SK-N-SH (cell line): ENCODE measurements around the gene KIF6.

Experiments
- FOSL2 ChIP-seq: IDR thresholded peaks from 2 replicates; pipeline ENCODE4 v1.4.0; 2012; ENCODE audit warnings: low read depth, mild to moderate bottlenecking, moderate library complexity, borderline replicate concordance
- GATA2 ChIP-seq: sonication (generic); formaldehyde crosslinking; IDR thresholded peaks from 2 replicates; pipeline ENCODE4 v1.5.0; 2020; ENCODE audit warnings: mild to moderate bottlenecking, missing genetic modification reagents
- MXI1 ChIP-seq: IDR thresholded peaks from 2 replicates; pipeline ENCODE4 v1.6.1; 2012; ENCODE audit warnings: mild to moderate bottlenecking, low read depth, low read length, improper control_type of control experiment
- POLR2AphosphoS5 ChIP-seq: IDR thresholded peaks from 2 replicates; pipeline ENCODE4 v1.6.1; 2012; ENCODE audit warnings: low read depth, low read length
- RAD21 ChIP-seq: IDR thresholded peaks from 2 replicates; pipeline ENCODE4 v1.6.1; 2012; ENCODE audit warnings: mild to moderate bottlenecking, low read length
- SIN3A ChIP-seq: IDR thresholded peaks from 2 replicates; pipeline ENCODE4 v1.6.1; 2012; ENCODE audit warnings: low read depth, mild to moderate bottlenecking, low read length, moderate library complexity, borderline replicate concordance
- TF ChIP-seq, protein P1 (sequence below): fragments of 200-600 bp; sonication (generic); IDR thresholded peaks from 2 replicates; pipeline ENCODE4 v1.6.1; 2017; ENCODE audit warnings: antibody characterized with exemption, mild to moderate bottlenecking, moderate library complexity
- TF ChIP-seq, protein P2 (sequence below): IDR thresholded peaks from 2 replicates; pipeline ENCODE4 v1.6.1; 2012; ENCODE audit warnings: mild to moderate bottlenecking, low read depth, low read length, moderate library complexity
- TF ChIP-seq, protein P3 (sequence below): IDR thresholded peaks from 2 replicates; pipeline ENCODE4; 2012

DNA sequence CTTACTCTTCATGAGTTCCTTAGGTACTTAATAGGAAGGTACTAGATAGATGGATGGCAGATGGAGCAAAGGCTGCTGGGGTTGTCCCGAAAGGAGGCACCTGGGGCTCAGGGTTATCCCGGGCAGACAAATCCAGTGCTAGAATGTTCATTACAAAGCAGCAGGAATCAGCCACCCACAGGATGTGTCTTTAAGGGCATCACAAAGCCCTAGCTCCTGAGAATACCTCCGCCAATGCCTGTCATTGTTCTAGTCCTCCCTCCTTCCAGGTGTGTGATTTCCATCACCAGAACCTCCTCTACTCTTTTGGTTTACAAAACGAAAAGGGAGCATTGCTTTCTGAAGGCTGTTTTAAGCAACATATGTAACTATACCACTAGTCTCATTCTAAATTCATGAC, 138.1 kb downstream of the KIF6 start:
- TF ChIP-seq SIN3A (no peak), POLR2AphosphoS5 (no peak), FOSL2 (no peak), MXI1 (no peak), GATA2 (CRISPR knock-in tag) (no peak), RAD21 (no peak)
- TF ChIP-seq, protein P1, sequence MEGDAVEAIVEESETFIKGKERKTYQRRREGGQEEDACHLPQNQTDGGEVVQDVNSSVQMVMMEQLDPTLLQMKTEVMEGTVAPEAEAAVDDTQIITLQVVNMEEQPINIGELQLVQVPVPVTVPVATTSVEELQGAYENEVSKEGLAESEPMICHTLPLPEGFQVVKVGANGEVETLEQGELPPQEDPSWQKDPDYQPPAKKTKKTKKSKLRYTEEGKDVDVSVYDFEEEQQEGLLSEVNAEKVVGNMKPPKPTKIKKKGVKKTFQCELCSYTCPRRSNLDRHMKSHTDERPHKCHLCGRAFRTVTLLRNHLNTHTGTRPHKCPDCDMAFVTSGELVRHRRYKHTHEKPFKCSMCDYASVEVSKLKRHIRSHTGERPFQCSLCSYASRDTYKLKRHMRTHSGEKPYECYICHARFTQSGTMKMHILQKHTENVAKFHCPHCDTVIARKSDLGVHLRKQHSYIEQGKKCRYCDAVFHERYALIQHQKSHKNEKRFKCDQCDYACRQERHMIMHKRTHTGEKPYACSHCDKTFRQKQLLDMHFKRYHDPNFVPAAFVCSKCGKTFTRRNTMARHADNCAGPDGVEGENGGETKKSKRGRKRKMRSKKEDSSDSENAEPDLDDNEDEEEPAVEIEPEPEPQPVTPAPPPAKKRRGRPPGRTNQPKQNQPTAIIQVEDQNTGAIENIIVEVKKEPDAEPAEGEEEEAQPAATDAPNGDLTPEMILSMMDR: no peak
- TF ChIP-seq, protein P2, sequence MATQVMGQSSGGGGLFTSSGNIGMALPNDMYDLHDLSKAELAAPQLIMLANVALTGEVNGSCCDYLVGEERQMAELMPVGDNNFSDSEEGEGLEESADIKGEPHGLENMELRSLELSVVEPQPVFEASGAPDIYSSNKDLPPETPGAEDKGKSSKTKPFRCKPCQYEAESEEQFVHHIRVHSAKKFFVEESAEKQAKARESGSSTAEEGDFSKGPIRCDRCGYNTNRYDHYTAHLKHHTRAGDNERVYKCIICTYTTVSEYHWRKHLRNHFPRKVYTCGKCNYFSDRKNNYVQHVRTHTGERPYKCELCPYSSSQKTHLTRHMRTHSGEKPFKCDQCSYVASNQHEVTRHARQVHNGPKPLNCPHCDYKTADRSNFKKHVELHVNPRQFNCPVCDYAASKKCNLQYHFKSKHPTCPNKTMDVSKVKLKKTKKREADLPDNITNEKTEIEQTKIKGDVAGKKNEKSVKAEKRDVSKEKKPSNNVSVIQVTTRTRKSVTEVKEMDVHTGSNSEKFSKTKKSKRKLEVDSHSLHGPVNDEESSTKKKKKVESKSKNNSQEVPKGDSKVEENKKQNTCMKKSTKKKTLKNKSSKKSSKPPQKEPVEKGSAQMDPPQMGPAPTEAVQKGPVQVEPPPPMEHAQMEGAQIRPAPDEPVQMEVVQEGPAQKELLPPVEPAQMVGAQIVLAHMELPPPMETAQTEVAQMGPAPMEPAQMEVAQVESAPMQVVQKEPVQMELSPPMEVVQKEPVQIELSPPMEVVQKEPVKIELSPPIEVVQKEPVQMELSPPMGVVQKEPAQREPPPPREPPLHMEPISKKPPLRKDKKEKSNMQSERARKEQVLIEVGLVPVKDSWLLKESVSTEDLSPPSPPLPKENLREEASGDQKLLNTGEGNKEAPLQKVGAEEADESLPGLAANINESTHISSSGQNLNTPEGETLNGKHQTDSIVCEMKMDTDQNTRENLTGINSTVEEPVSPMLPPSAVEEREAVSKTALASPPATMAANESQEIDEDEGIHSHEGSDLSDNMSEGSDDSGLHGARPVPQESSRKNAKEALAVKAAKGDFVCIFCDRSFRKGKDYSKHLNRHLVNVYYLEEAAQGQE: no peak
- TF ChIP-seq, protein P3, sequence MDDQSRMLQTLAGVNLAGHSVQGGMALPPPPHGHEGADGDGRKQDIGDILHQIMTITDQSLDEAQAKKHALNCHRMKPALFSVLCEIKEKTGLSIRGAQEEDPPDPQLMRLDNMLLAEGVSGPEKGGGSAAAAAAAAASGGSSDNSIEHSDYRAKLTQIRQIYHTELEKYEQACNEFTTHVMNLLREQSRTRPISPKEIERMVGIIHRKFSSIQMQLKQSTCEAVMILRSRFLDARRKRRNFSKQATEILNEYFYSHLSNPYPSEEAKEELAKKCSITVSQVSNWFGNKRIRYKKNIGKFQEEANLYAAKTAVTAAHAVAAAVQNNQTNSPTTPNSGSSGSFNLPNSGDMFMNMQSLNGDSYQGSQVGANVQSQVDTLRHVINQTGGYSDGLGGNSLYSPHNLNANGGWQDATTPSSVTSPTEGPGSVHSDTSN: no peak
